GM18502 (cell line): Measurements from ENCODE around the gene DHX8.
"Not testable (repeated sequence)": the region's sequence is repeated elsewhere in the genome, so short reads cannot be mapped to it uniquely, and the experiment has no call there.

Experiments
- ATAC-seq: cut with Tn5 transposase; IDR thresholded peaks from one replicate; pipeline ENCODE4 v1.9.1; 2021; ENCODE audit warnings: mild to moderate bottlenecking; ENCODE audit not compliant: unreplicated experiment, poor library complexity

DHX8 gene

GRCh38 chr17:43459878-43460277, 23.9 kb upstream of the DHX8 start:
- not testable (repeated sequence) for ATAC-seq

- no peak for ATAC-seq
Measured at GRCh38 chr17:43461185-43461584, 22.6 kb upstream of the DHX8 start.

- ATAC-seq: not testable (repeated sequence)
Measured at GRCh38 chr17:43462569-43462968, 21.2 kb upstream of the DHX8 start.

- no peak for ATAC-seq
Measured at GRCh38 chr17:43463241-43463640, 20.5 kb upstream of the DHX8 start.

- ATAC-seq: no peak
Measured at GRCh38 chr17:43464046-43464445, 19.7 kb upstream of the DHX8 start.

- no peak for ATAC-seq
Measured at GRCh38 chr17:43465049-43465448, 18.7 kb upstream of the DHX8 start.

GRCh38 chr17:43467981-43468581, 15.7 kb upstream of the DHX8 start:
- no peak for ATAC-seq

- no peak for ATAC-seq
Measured at GRCh38 chr17:43468691-43469139, 15.1 kb upstream of the DHX8 start.

- ATAC-seq: no peak
Measured at GRCh38 chr17:43469145-43469544, 14.6 kb upstream of the DHX8 start.

GRCh38 chr17:43471585-43472160, 12.1 kb upstream of the DHX8 start:
- ATAC-seq: no peak

GRCh38 chr17:43475494-43476089, 8.2 kb upstream of the DHX8 start:
- no peak for ATAC-seq

- ATAC-seq: not testable (repeated sequence)
Measured at GRCh38 chr17:43476306-43476705, 7.5 kb upstream of the DHX8 start.

- ATAC-seq: no peak
Measured at GRCh38 chr17:43477832-43478634, 5.7 kb upstream of the DHX8 start.

- ATAC-seq: no peak
Measured at GRCh38 chr17:43479948-43480347, 3.8 kb upstream of the DHX8 start.

GRCh38 chr17:43482103-43483012, 1.4 kb upstream of the DHX8 start:
- no peak for ATAC-seq

GRCh38 chr17:43490621-43491020, 6.8 kb downstream of the DHX8 start:
- no peak for ATAC-seq

- ATAC-seq: not testable (repeated sequence)
Measured at GRCh38 chr17:43509440-43509839, 25.7 kb downstream of the DHX8 start.

- not testable (repeated sequence) for ATAC-seq
Measured at GRCh38 chr17:43511199-43511598, 27.4 kb downstream of the DHX8 start.

- ATAC-seq: no peak
Measured at GRCh38 chr17:43515656-43516055, 31.9 kb downstream of the DHX8 start.

GRCh38 chr17:43517161-43517560, 33.4 kb downstream of the DHX8 start:
- peak; percentile 27 for ATAC-seq
